ENCODE data around the gene NOD1.
A peak's percentile ranks its signal among the peaks of the same experiment; 100 is the strongest.

The NOD1 gene

DNA sequence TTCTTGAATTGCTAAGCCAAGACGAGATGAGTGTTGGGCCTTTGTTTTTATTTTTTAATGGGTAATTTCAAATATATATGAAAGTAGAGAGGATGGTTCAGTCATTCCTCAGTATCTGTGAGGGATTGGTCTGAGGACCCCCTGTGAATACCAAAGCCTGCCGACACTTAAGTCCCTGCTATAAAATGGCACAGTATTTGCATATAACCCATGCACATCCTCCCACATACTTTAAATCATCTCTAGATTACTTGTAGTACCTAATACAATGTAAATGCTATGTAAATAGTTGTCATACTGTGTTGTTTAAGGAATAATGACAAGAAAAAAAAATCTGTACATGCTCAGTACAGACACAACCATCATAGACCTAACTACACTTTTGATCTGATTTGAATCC is 73.4 kb downstream of the NOD1 start:
- no peak overlapping the region for H3K27ac ChIP-seq

GRCh38 chr7:30403477-30403876 is 75.1 kb downstream of the NOD1 start:
- H3K27ac ChIP-seq = peak overlapping the region; percentile 31
- TF ChIP-seq ZFX (IDR thresholded peaks at IDR 0.05) = no peak
- TF ChIP-seq, protein P1, sequence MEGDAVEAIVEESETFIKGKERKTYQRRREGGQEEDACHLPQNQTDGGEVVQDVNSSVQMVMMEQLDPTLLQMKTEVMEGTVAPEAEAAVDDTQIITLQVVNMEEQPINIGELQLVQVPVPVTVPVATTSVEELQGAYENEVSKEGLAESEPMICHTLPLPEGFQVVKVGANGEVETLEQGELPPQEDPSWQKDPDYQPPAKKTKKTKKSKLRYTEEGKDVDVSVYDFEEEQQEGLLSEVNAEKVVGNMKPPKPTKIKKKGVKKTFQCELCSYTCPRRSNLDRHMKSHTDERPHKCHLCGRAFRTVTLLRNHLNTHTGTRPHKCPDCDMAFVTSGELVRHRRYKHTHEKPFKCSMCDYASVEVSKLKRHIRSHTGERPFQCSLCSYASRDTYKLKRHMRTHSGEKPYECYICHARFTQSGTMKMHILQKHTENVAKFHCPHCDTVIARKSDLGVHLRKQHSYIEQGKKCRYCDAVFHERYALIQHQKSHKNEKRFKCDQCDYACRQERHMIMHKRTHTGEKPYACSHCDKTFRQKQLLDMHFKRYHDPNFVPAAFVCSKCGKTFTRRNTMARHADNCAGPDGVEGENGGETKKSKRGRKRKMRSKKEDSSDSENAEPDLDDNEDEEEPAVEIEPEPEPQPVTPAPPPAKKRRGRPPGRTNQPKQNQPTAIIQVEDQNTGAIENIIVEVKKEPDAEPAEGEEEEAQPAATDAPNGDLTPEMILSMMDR (conservative IDR thresholded peaks at IDR 0.05) = no peak

More for the DNA sequence above, 73.4 kb downstream of the NOD1 start:
- TF ChIP-seq, protein P1 (conservative IDR thresholded peaks at IDR 0.05) = no peak

- TF ChIP-seq ZFX (IDR thresholded peaks at IDR 0.05) = no peak
- TF ChIP-seq, protein P1 (conservative IDR thresholded peaks at IDR 0.05) = peak; percentile 24
- no peak overlapping the region for H3K27ac ChIP-seq
Observed at GRCh38 chr7:30396389-30396788, 82.2 kb downstream of the NOD1 start.

DNA sequence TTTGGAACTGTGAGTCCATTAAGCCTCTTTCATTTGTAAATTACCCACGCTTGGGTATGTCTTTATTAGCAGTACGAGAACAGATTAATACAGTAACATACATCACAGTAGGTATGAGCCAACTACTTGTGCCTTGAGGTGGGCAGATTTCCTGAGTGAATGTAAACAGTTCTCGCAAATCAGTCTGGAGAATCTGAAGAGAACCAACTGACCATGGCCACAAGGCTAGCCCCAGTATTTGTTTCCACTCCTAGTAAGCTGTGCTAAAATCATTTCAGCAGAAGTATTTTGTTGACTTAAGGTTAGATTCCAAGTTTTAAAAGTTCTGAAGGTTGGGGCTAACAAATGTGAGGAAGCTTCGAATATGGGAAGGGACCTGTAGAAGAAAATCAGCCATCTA is 82.9 kb downstream of the NOD1 start:
- no peak overlapping the region for H3K27ac ChIP-seq
- TF ChIP-seq, protein P1 (conservative IDR thresholded peaks at IDR 0.05) = no peak
- no peak for TF ChIP-seq ZFX (IDR thresholded peaks at IDR 0.05)

- TF ChIP-seq ZFX (IDR thresholded peaks at IDR 0.05) = no peak
- TF ChIP-seq, protein P1 (conservative IDR thresholded peaks at IDR 0.05) = no peak
- H3K27ac ChIP-seq = no peak overlapping the region
Observed at GRCh38 chr7:30391806-30392205, 86.8 kb downstream of the NOD1 start.

- no peak for TF ChIP-seq ZFX (IDR thresholded peaks at IDR 0.05)
- TF ChIP-seq, protein P1 (conservative IDR thresholded peaks at IDR 0.05) = no peak
- no peak overlapping the region for H3K27ac ChIP-seq
Observed at GRCh38 chr7:30390736-30391636, 87.6 kb downstream of the NOD1 start.

GRCh38 chr7:30389791-30390190 is 88.8 kb downstream of the NOD1 start:
- H3K27ac ChIP-seq = no peak overlapping the region
- TF ChIP-seq ZFX (IDR thresholded peaks at IDR 0.05) = no peak
- TF ChIP-seq, protein P1 (conservative IDR thresholded peaks at IDR 0.05) = no peak
